Adipocyte (in vitro differentiated cells): ENCODE results near the gene ARHGEF12.
A peak's percentile ranks its signal among the peaks of the same experiment; 100 is the strongest.

Source experiments
- DNase-seq: peaks from one replicate; pipeline ENCODE4 v3.0.0-alpha.2; 2015; ENCODE audit warnings: low read depth
- H3K27me3 ChIP-seq: replicated peaks from 2 replicates; pipeline ENCODE4 v1.7.0; 2013; ENCODE audit warnings: mild to moderate bottlenecking, low read length, moderate library complexity; ENCODE audit not compliant: control insufficient read depth, insufficient read depth
- H3K36me3 ChIP-seq: 2 replicates; pipeline ENCODE4 v1.7.0; 2013; ENCODE audit warnings: low read length, mild to moderate bottlenecking, moderate library complexity; ENCODE audit not compliant: control insufficient read depth, insufficient read depth, severe bottlenecking
- H3K4me1 ChIP-seq: 2 replicates; pipeline ENCODE4 v1.7.0; 2013; ENCODE audit warnings: mild to moderate bottlenecking, low read length, moderate library complexity; ENCODE audit not compliant: control insufficient read depth, insufficient read depth
- H3K4me3 ChIP-seq: 2 replicates; pipeline ENCODE4 v1.7.0; 2013; ENCODE audit warnings: mild to moderate bottlenecking, low read length, moderate library complexity
- H3K9ac ChIP-seq: 2 replicates; pipeline ENCODE4 v1.7.0; 2013; ENCODE audit warnings: mild to moderate bottlenecking, low read length, moderate library complexity
- H3K9me3 ChIP-seq: 2 replicates; pipeline ENCODE4 v1.7.0; 2013; ENCODE audit warnings: mild to moderate bottlenecking, low read length, moderate library complexity; ENCODE audit not compliant: control insufficient read depth

Gene ARHGEF12

GRCh38 chr11:120482149-120482548 is 145.9 kb downstream of the ARHGEF12 start:
- Histone ChIP-seq H3K9ac (no peak overlapping the region), H3K4me1 (peaks cover 4% of the 10 kb centered on the region), H3K36me3 (peaks cover 81% of the 10 kb centered on the region), H3K9me3 (no peaks in the 10 kb centered on the region), H3K4me3 (no peak overlapping the region), H3K27me3 (no peaks in the 10 kb centered on the region)
- DNase-seq = no peak

DNA sequence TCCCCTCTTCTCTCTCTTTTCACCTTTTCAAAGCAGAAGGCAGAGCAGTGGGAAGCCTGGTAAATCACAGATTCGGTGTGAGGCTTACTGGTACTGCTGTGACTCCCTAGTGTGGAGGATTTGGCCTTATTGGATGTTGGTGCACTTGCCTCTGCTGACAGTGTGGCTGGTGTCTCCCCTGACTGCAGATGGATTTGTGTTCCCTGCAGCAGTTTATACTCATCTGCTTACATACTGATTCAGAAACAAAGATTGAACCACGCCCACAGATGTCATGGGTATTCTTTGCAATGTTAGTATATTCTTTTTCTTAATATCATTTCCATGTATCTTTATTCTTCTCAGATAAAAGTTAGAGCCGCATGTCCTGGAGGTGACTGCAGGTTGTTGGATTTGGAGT is 148.5 kb downstream of the ARHGEF12 start:
- Histone ChIP-seq H3K27me3 (no peaks in the 10 kb centered on the region), H3K4me1 (peaks cover 4% of the 10 kb centered on the region), H3K9ac (no peak overlapping the region), H3K9me3 (no peaks in the 10 kb centered on the region), H3K36me3 (peaks cover 60% of the 10 kb centered on the region), H3K4me3 (no peak overlapping the region)
- no peak for DNase-seq

DNA sequence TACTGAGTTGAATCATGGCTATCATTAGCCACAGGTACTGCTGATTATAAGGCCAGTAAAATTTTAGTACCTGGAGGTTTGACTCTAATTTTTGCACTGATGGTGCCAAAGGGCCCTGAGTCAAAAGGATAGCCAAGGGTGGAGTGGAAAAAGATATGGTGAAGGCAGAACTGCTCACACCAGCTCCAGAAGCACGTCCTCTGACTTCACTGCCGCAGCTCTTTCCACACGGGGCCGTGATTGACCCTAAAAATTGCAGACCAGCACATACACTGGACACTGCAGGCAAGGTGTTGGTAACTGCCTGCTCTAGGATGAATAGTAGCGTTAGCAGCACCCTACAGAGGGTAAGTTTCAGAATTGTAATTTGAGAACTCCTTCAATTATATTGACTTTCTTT is 149.9 kb downstream of the ARHGEF12 start:
- peaks cover 51% of the 10 kb centered on the region for H3K36me3 ChIP-seq

GRCh38 chr11:120489799-120490198 is 153.6 kb downstream of the ARHGEF12 start:
- Histone ChIP-seq H3K27me3 (no peaks in the 10 kb centered on the region), H3K4me3 (no peak overlapping the region), H3K9ac (no peak overlapping the region), H3K9me3 (no peaks in the 10 kb centered on the region), H3K4me1 (no peaks in the 10 kb centered on the region), H3K36me3 (peaks cover 36% of the 10 kb centered on the region)
- no peak for DNase-seq

More for the DNA sequence above, 149.9 kb downstream of the ARHGEF12 start:
- H3K9me3 ChIP-seq = no peaks in the 10 kb centered on the region
- no peak overlapping the region for H3K9ac ChIP-seq
- no peak for DNase-seq
- peaks cover 4% of the 10 kb centered on the region for H3K4me1 ChIP-seq
- no peaks in the 10 kb centered on the region for H3K27me3 ChIP-seq
- no peak overlapping the region for H3K4me3 ChIP-seq

DNA sequence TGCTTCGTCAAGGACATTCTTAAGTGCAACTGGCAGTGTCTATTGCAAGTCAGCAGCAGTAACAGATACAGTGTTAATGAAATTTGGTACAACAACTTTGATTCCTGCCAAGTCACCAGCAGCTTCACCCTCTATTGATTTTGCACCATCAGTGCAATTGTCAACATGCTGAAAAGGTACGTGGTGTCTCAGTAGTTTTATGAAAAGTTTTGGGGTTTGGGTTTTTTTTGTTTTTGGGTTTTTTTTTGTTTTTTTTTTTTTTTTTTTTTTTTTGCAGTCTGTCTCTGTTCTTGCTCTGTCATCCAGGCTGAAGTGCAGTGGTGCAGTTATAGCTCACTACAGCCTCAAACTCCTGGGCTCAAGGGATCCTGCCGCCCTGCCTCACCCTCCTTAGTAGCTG is 156.3 kb downstream of the ARHGEF12 start:
- no peak for DNase-seq

DNA sequence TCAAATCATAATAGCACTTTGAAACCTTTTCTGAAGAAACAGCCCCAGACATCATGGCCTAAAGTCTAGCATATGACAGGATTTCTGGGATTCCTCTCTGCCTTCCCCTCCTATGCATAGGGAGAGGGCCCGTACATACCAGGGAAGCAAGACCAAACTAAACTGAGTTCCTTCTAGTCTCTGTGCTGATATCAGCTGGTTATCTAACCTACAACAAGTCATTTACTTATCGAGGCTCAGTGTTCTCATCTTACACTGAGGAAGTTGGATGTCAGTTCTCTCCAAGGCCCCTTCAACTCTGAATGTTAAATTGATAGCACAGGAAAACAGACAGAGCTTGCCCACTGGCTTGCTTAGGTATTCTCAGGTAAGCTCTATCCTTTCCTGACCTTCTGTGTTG is 158.4 kb downstream of the ARHGEF12 start:
- no peaks in the 10 kb centered on the region for H3K4me1 ChIP-seq
- no peaks in the 10 kb centered on the region for H3K9me3 ChIP-seq
- no peaks in the 10 kb centered on the region for H3K27me3 ChIP-seq
- H3K9ac ChIP-seq = no peak overlapping the region
- no peak overlapping the region for H3K4me3 ChIP-seq
- peaks cover 7% of the 10 kb centered on the region for H3K36me3 ChIP-seq
- DNase-seq = no peak

More for the DNA sequence above, 156.3 kb downstream of the ARHGEF12 start:
- no peak overlapping the region for H3K4me3 ChIP-seq
- no peaks in the 10 kb centered on the region for H3K27me3 ChIP-seq
- peaks cover 9% of the 10 kb centered on the region for H3K36me3 ChIP-seq
- H3K4me1 ChIP-seq = no peaks in the 10 kb centered on the region
- no peak overlapping the region for H3K9ac ChIP-seq
- no peaks in the 10 kb centered on the region for H3K9me3 ChIP-seq

GRCh38 chr11:120499088-120499487 is 162.9 kb downstream of the ARHGEF12 start:
- Histone ChIP-seq H3K4me3 (no peak overlapping the region), H3K36me3 (no peaks in the 10 kb centered on the region), H3K9ac (no peak overlapping the region), H3K4me1 (peaks cover 8% of the 10 kb centered on the region), H3K27me3 (no peaks in the 10 kb centered on the region), H3K9me3 (no peaks in the 10 kb centered on the region)
- no peak for DNase-seq

DNA sequence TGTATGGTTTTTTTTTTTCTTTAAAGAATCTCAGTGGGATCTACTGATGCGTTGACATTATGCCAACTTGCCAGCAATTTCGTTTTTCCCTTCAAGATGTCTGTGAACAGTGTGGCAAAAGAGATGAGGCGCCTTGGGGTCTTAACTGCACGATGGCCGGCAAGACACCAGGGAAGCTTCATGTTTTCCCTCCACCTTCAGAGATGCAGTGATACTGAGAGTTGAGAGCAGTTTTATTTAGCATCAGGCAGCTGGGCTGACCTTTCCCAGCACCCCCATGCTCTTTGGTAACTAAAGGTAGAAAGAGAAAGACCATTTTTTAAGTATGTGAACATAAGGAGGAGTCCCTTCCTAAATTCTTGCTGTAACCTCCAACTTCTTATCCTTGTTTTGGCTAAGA is 163.6 kb downstream of the ARHGEF12 start:
- Histone ChIP-seq H3K9me3 (no peaks in the 10 kb centered on the region), H3K36me3 (no peaks in the 10 kb centered on the region), H3K9ac (no peak overlapping the region), H3K27me3 (peaks cover under 1% of the 10 kb centered on the region), H3K4me3 (peak overlapping the region; percentile 43), H3K4me1 (peaks cover 8% of the 10 kb centered on the region)
- DNase-seq = no peak

DNA sequence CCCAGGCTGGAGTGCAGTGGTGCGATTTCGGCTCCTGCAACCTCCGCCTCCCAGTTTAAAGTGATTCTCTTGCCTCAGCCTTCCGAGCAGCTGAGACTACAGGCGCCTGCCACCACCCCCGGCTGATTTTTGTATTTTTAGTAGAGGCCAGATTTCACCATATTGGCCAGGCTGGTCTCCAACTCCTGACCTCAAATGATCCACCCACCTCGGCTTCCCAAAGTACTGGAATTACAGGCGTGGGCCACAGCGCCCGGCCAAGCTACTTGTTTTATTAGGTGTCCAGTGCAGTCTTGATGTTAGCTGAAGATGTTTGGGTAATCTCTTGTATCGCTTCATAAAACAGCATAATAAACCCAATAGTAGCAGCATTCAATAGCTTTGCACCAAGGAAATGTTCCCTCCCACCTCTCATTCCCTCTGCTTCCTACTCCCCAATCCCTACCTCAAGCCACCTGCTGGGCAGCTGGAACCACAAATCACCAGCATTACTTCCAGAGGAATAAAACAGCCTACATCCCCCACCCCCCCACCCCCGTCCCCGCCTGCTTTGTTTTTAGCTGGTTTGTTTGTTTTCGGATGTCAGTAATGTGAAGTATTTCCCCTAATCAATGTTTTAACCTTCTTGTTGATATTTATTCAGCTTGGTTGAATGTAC is 164.3 kb downstream of the ARHGEF12 start:
- DNase-seq = no peak
- no peak overlapping the region for H3K9ac ChIP-seq
- H3K27me3 ChIP-seq = peaks cover 7% of the 10 kb centered on the region
- H3K4me3 ChIP-seq = peak overlapping the region; percentile 43
- H3K4me1 ChIP-seq = peaks cover 8% of the 10 kb centered on the region
- H3K36me3 ChIP-seq = no peaks in the 10 kb centered on the region
- H3K9me3 ChIP-seq = no peaks in the 10 kb centered on the region

- H3K4me1 ChIP-seq = peaks cover 8% of the 10 kb centered on the region
- H3K9ac ChIP-seq = no peak overlapping the region
- H3K36me3 ChIP-seq = no peaks in the 10 kb centered on the region
- no peak overlapping the region for H3K4me3 ChIP-seq
- no peak for DNase-seq
- H3K27me3 ChIP-seq = peaks cover 15% of the 10 kb centered on the region
- no peaks in the 10 kb centered on the region for H3K9me3 ChIP-seq
These were observed 165.2 kb downstream of the ARHGEF12 start for GRCh38 chr11:120501440-120501839.

GRCh38 chr11:120501976-120502755 is 166.0 kb downstream of the ARHGEF12 start:
- peaks cover 18% of the 10 kb centered on the region for H3K27me3 ChIP-seq
- no peaks in the 10 kb centered on the region for H3K36me3 ChIP-seq
- no peak overlapping the region for H3K4me3 ChIP-seq
- H3K9ac ChIP-seq = no peak overlapping the region
- H3K9me3 ChIP-seq = no peaks in the 10 kb centered on the region
- no peak for DNase-seq
- H3K4me1 ChIP-seq = peaks cover 8% of the 10 kb centered on the region
